ENCODE results near the gene IQCE. TPM values are rescaled to one million over a fixed set of nuclear protein-coding genes. Genes with fewer than 3 reads are reported as not detected.
A peak's percentile ranks its signal among the peaks of the same experiment; 100 is the strongest.

IQCE gene
- total RNA-seq, 2 donors from 2014 or later = 14.6 to 19.1 TPM

DNA sequence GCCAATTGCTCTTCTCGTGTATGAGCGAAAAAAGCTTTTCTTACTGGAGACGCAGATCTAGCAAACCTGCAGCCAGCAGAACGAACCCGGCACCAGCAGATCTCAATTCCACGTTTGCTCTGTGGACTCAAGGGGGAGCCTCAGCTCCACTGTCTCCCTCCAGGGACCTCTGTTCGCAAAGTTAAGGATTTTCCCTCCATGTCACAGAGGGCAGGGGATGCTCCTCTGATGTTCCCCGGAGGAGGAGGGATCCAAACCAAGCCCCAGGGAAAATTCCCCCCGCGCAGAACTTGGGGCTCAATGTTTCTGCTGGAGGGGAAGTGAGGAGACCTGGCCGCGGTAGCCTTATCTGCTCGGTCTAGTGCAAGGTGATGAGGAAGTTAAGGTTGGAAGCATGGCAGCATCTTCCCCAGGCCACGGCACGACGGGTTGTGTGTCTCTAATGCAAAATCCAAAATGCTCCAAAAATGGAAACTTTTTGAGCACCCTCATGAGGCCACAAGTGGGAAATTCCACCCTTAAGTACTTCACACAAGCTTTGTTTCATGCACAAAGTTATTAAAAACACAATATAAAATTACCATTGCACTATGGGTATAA, 9.0 kb downstream of the IQCE start:
- DNase-seq (ENCODE audit: low spot score) = peak; percentile 81
- intact Hi-C loops (cut with DNase I) = loop anchor here in 1 of 2 donors (5.0 kb wide), 1 partner anchor 115 kb away; no protein-coding TSS in a partner anchor

DNA sequence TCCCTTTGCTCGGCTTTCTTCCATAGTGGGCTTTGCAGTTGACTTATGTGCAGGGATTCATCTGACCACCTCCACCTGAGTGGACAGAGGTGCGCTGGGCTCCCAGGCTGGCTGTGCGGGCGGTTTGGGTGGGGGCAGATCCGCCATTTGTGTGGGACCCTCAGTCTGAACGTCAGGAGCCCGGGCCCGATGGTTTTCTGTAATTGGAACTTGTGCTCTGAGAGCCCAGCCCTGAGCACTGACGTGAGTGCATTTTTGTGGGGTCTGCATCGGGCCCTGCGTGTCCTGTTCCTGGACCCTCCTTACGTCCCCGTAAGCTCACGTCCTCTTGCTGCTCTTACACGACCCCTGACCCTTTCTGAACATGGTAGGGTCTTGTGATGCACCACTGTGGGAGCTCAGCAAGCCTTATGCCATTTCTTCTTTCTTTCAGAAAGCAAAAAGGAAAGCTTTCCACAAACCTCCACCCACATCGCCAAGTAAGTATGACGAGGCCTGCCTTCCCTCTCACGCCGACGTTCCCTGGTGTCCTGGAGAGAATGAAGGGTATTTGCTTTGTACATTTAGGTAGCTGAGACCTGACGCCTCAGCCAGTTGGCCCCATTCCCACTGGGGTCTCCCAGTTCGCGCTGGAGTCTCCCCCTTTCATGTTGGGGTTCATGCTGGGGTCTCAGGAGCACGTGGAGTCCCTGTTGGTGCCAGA, 9.9 kb downstream of the IQCE start:
- intact Hi-C loops (cut with DNase I) = loop anchor here in 1 of 2 donors (5.0 kb wide), 1 partner anchor 114 kb away; no protein-coding TSS in a partner anchor
- DNase-seq (ENCODE audit: low spot score) = peak; percentile 52

DNA sequence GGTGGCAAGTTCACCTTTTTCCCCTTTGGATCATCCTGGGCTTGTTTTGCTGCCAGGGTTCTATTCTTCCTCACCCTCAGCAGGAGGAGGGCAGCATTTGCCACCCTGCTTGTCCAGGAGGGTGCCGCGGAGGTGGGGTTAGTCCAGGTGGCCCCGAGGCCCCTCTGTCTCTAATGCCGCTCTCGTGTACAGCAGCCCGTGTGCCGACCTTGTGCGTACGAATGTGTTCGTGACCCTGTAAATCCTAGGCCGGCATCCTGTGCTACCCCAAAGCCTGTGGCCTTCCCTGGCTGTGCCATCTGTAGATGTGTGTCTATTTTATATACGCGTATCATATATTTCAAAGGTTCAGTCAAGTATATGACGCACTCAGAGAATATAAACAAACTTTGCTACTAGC, 10.6 kb downstream of the IQCE start:
- peak; percentile 73 for DNase-seq (ENCODE audit: low spot score)
- intact Hi-C loops (cut with DNase I) = loop anchor here in 1 of 2 donors (5.0 kb wide), 1 partner anchor 113 kb away; no protein-coding TSS in a partner anchor

DNA sequence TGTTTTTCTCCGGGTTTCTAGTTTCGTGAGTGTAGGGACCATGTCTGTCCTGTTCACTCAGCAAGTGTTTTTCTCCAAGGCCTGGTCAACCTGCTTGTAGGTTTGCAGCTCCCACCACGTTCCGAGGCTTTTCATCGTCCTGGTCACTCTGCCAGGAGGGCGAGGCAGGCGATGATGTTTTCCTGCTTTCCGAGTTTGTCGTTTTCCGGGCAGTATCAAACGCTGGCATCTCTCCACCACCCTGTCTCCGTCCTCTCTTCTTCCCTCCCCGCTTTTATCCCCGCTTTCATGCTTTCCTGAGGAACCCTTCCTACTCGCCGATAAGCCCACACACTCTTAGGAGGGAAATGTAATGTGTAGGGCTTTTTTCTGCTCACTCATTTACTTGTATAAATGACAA, 11.2 kb downstream of the IQCE start:
- DNase-seq (ENCODE audit: low spot score) = peak; percentile 78

DNA sequence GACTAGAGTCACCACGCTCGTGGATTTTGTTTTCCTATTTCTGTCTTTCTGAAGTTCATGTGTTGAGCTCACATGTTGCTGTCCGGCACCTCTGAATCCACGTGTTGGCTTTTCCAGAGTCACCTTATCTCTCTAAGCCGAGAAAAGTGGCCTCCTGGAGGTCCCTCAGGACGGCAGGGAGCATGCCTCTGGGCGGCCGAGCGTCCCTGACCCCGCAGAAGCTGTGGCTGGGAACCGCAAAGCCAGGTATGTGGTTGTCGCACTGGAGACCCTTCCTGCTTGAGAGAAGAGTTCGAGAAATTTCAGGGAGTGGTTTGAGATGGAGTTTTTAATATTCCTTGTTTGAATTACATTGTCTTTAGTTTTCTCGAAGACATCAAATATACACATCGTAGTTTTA, 12.6 kb downstream of the IQCE start:
- intact Hi-C loops (cut with DNase I) = loop anchor here in 1 of 2 donors (10.0 kb wide), 1 partner anchor 133 kb away; no protein-coding TSS in a partner anchor
- peak; percentile 36 for DNase-seq (ENCODE audit: low spot score)

More for the DNA sequence above, 11.2 kb downstream of the IQCE start:
- intact Hi-C loops (cut with DNase I) = loop anchor here in 1 of 2 donors (10.0 kb wide), 1 partner anchor 135 kb away; no protein-coding TSS in a partner anchor

DNA sequence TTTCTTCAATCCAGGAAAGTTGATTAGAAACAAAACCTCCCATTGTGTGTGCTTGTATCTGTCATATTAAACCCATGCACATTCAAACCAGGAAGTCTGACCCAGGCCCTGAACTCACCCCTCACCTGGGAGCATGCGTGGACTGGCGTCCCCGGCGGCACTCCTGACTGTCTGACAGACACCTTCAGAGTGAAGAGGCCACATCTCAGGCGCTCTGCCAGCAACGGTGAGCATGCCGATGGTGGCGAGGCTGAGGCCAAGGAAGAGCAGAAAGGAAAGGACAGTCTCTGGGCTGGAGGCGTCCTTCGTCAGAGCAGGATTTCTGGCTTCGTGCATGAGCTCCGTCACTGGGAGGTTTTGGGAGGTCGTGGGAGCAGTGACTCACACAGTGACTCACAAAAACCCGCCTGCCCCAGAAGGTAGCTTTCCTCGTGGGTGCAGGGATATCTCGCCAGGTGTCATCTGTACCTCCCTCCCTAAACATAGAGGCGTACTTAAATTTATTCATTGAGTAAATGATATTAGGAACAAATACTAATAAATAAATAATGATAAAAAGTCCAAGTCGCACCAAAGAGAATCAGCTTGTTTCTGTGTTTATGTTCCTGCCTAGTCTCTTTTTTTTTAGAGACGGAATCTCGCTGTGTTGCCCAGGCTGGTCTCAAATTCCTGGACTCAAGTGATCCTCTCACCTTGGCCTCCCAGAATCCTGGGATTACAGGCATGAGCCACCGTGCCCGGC, 13.5 kb downstream of the IQCE start:
- intact Hi-C loops (cut with DNase I) = loop anchor here in 1 of 2 donors (10.0 kb wide), 1 partner anchor 133 kb away; no protein-coding TSS in a partner anchor
- DNase-seq (ENCODE audit: low spot score) = peak; percentile 69

DNA sequence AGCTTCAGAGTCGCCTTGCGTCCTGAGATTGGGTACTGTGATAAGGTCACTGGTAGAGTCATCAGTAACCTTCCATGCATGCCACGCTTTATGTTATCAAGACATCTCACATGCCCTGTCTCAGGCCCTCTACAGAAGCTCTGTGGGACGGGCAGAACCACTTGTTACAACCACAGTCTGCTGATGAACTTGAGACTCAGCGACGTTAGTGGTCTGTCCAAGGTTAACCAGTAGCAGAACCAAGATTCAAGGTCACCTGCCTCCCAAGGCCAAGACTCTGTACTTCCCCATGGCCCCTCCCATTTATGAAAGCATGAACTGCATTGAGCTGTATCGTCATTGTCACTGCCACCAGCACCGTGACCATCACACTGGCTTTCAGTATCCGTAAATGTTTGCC, 15.0 kb downstream of the IQCE start:
- intact Hi-C loops (cut with DNase I) = loop anchor here in 1 of 2 donors (10.0 kb wide), 1 partner anchor 131 kb away; no protein-coding TSS in a partner anchor
- DNase-seq (ENCODE audit: low spot score) = peak; percentile 38

DNA sequence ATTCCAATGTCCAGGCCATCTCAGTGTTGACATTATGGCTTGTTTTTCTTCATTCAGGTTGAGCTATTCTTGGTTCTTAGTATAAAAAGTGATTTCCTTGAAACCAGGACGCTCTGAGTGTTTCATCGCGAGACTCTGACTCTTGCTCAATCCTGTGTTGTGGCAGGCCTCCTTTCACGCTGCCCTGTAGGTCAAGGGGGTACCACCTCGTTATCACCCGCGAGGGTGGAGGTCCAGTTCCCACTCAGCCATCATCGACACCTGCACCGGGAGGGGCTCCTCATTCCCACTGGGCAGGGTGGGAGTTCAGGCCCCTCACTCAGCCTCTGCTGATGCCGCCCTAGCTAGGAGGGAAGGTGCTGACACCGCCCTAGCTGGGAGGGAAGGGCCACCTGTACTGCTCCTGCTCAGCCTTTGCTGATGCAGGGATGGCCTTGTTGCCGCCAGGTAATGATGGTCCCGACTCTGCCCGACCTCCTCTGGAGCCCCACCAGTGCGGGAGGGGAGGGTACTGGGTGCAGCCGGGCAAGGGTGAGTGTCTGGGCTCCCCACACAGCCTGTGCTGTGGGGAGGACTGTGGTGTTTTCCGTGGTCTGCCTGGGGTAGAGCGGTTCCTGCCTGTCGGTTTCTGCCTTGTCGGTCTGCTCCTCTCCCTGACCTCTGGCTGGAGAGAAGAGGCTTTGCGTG, 16.4 kb downstream of the IQCE start:
- DNase-seq (ENCODE audit: low spot score) = peak; percentile 54
- intact Hi-C loops (cut with DNase I) = loop anchor here in 1 of 2 donors (10.0 kb wide), 1 partner anchor 130 kb away; no protein-coding TSS in a partner anchor

DNA sequence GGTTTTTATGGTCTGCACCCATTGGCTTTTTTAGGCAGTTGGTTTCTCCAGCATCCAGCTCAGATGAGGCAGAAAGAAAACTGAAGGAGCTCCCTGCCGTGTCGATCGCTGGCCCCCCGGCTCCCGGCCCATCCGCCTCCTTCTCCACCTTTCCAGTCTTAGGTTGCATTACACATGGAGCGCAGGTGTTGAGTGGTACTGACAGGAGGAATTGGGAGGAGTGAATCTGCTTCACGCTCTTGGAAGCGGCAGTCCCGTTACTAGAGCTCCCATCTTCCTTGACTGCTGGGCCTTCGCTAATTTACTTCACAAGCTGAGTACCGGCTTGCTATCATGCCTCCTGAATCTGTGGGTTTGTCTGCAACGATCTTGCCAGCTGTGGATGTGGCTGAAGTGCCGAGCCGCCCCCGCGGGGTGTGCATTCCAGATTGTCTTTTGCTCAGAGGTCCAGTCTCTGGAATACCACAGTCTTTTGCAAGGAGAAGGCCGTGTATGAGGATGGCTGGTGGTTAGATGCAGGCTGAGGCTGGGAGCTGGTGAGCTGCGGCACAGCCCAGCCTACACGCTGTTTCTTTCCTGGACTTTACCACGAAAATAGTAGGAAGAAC, 17.1 kb downstream of the IQCE start:
- intact Hi-C loops (cut with DNase I) = loop anchor here in 1 of 2 donors (10.0 kb wide), 1 partner anchor 129 kb away; no protein-coding TSS in a partner anchor
- DNase-seq (ENCODE audit: low spot score) = peak; percentile 48

DNA sequence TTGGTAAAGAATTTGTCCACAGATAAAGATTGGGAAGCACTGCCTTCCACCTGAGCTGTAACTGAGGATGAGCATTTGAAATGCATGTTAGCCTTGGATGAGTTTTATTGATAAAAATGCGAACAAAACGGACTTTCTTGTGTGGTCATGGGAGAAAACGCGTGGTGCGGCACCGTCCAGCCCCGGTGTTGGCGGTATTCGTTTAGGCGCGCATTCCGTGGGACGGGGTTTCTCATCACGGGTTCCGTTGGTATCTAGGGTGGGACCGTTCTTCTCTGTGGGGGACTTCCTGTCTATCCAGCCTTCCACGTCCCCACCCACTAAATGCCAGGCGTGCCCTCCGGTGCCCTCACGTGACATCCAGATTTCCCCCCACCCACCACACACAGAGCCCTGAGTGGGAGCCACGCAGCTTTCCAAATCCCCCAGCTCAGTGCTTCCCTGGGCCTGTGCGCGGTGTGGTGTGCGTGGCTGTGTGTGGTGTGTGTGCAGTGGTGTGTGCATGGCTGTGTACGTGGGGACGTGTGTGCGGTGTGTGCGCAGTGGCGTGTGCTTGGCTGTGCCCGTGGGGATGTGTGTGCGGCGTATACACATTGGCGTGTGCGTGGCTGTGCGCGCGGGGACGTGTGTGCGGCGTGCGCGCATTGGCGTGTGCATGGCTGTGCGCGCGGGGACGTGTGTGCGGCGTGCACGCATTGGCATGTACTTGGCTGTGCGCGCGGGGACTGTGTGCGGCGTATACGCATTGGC, 18.1 kb downstream of the IQCE start:
- no peak for DNase-seq (ENCODE audit: low spot score)
- intact Hi-C loops (cut with DNase I) = loop anchor here in 1 of 2 donors (10.0 kb wide), 1 partner anchor 128 kb away; no protein-coding TSS in a partner anchor

DNA sequence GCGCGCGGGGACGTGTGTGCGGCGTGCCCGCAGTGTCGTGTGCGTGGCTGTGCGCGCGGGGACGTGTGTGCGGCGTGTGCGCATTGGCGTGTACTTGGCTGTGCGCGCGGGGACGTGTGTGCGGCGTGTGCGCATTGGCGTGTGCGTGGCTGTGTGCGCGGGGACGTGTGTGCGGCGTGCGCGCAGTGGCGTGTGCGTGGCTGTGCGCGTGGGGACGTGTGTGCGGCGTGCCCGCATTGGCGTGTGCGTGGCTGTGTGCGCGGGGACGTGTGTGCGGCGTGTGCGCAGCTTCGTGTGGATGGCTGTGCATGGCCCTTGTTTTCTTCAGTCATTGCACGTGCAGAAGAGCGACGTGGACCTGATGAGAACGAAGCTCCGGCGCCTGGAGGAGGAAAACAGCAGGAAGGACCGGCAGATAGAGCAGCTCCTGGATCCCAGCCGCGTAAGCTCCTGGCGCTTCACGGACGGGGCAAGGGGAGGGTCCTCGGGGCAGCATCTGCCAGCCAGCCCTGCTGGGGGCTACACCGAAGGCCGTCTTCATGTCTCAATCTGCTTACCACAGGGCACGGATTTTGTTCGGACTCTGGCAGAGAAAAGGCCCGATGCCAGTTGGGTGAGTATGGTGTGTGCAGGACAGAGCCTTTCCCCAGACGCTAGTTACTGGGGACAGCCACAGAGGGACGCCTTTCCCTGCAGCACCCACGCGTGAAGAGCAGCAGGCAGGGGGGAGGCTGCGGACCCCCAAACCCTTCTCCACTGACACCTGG, 19.3 kb downstream of the IQCE start:
- no peak for DNase-seq (ENCODE audit: low spot score)
- intact Hi-C loops (cut with DNase I) = loop anchor here in 1 of 2 donors (10.0 kb wide), 1 partner anchor 127 kb away; no protein-coding TSS in a partner anchor

DNA sequence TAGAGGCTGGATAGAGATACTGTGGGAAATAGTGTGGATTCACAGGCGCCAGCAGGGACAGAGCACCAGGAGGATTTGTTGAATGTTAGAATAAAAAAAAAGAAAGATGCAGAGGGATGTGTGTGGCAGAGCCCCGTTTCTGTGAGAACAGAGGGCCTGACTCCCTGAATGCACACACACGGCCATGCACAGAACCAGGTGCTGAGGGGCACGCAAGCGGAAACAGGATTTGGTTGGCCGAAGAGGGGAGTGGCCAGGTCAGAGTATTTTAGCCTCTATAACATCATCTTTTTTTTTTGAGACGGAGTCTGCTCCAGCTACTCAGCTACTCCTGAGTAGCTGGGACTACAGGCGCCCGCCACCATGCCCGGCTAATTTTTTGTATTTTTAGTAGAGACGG, 21.9 kb downstream of the IQCE start:
- DNase-seq (ENCODE audit: low spot score) = no peak
- intact Hi-C loops (cut with DNase I) = no loop called here

DNA sequence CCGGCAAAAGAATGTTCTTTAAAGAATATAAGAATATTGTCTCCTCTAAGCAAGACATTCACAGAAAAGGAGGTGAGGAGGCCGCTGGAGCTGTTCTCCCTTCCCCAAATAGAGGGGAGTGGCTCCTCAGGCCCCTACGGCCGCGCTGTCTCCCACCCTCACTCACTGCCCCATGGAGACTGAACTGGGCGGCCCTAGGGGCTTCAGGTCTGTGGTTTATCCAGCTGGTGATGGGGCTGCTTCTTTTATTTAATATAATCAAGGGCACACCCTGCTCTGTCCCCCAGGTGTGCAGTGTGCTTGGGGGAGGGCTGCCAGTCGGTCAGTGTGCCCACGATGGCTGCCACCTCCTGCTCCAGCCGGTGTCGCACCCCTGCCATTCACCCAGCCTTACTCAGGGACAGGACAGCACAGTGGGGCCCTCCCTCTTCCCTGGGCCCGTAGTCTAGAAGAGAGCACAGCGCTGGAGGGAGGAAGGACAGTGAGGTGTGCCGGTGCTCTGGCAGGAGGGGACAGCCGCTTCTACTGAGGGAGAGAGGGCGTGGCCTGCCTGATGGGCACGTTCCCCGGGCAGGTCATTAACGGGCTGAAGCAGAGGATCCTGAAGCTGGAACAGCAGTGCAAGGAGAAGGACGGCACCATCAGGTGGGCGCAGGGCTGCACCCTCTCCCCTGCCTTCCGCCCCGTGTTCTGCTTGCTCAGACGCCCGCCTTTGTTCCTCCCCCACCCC, 23.4 kb downstream of the IQCE start:
- no peak for DNase-seq (ENCODE audit: low spot score)
- intact Hi-C loops (cut with DNase I) = no loop called here

DNA sequence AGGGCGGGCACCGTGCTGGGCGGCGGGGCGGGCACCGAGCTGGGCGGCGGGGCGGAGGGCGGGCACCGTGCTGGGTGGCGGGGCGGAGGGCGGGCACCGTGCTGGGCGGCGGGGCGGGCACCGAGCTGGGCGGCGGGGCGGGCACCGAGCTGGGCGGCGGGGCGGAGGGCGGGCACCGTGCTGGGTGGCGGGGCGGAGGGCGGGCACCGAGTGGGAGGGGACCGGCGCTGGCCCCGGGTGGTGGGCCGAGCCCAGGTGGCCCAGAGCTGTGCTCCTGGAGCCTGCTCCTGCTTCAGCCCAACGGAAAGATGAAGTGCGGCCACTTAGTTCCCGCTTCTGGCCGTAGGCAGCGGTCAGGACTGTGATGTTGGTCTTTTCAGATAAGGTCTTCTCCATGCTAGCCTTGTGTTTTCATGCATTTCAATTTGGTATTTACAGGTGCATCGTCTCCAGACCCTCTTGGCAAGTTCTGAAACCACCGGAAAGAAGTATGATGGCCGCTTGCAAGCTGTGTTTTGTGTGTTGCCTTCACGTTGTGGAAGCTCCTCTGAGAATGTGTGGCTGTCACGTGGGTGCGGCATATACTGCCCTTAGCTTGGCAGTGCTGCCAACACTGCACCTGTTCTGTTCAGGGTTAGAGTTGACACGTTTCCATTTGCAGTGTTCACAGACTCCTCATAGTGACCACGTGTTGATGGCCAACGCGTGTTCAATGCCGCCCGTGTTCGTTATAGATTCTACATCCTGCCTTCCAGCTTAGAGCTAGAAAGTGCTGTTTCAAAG, 25.2 kb downstream of the IQCE start:
- DNase-seq (ENCODE audit: low spot score) = no peak
- intact Hi-C loops (cut with DNase I) = no loop called here

DNA sequence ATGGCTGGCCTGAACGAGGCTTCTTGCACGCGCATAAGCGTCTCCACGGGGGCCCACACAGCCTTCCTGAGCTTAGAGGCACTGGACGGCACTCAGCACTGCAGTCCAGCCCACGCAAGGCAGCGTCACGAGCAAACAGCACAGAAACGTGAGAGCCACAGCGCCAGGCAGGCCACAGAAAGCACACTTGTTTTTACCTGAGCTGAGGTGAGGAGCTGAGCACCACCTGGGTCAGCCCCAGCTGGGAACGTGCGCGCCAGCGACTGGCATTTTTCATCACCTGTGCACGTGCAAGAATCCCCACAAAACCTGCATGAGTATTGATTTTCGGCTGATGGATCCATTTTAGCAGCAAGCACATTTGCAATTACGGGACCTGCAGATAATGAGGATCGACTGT, 26.7 kb downstream of the IQCE start:
- intact Hi-C loops (cut with DNase I) = no loop called here
- no peak for DNase-seq (ENCODE audit: low spot score)

Measured in posterior vena cava (tissue), 2 donors.